Stimulated activated CD8-positive, alpha-beta memory T cell treated with anti-CD3 and anti-CD28 coated beads, Interleukin-7, amount 100 ng/mL, for 4 hours (primary cell): ENCODE measurements around the gene FSTL5.
"Not testable (repeated sequence)": the region's sequence is repeated elsewhere in the genome, so short reads cannot be mapped to it uniquely, and the experiment has no call there.

Experiments
- DNase-seq, 2 donors: peaks; one replicate each; pipeline ENCODE4 v3.0.0-alpha.2; 2020; ENCODE audit warnings: low read depth in 2 of 2

FSTL5 gene

DNA sequence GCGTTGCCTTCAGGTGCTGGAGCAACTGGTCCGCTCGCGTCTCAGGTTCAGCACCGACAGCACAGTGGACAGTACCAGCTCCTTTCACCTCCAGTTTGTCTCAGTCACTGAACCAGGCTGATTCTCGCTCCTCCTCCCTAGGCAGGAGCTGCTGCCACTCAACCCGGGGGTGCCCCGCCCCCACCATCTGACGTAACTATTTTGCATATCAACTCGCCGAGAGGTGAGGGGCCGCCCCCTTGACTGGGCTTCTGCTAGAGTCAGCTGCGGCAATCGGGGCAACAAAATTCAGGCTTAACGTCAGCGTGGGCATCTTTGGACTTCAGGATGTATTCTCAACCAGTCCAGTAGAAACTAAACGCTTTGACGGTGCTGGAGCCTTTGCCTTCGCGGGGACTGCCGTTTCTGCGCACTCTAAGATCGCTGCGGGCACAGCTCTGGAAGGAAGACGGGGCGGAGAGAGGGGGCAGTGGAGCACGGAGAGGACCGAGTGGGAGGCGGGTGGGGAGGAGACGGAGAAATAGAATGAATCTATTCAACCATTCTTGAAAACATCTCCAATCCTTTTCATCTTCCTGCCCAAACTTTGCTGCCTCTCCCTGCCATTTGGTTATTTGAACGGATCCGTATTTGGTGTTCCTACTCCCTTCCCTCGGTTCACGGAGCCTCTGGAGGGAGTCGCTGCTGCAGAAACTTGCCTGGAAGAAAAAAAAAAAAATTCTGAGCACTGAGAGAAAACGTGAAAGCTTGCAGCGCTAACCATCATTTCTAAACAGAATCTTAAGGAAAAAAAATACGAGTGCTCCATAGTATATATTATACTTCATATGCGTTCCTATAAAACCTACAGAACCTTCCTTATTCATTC, at the start of gene FSTL5:
TSS of gene FSTL5 (minus strand) at position 109 of the 868 bp plus-strand sequence. CDS start 52,604 bp downstream, outside the sequence.
- peak in 1 of 2 donors; percentile 1 for DNase-seq

- no peak for DNase-seq
These were observed 45.9 kb upstream of the FSTL5 start for GRCh38 chr4:162209706-162210105.

- not testable (repeated sequence) for DNase-seq
These were observed 39.7 kb upstream of the FSTL5 start for GRCh38 chr4:162203478-162203877.

DNA sequence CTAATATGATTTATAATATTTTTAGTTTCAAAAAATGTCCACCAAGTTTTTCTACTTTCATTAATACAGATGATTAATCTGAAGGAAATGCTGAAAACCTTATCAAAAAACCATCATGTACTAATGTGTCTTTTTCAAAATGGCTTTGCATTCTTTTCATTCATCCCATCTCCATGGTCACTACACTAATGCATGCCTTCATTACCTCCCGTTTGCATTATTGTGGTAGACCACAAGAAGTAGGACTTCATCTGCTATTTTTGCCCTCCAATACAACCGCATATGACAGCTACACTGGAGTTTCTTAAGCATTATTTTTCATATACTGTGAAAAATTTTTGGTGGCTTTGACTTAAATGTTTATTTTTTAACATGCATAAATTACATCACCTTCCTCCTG, 37.9 kb upstream of the FSTL5 start:
- no peak for DNase-seq

GRCh38 chr4:162170509-162170908, 6.7 kb upstream of the FSTL5 start:
- no peak for DNase-seq

- no peak for DNase-seq
These were observed 1.2 kb upstream of the FSTL5 start for GRCh38 chr4:162164906-162165510.

DNA sequence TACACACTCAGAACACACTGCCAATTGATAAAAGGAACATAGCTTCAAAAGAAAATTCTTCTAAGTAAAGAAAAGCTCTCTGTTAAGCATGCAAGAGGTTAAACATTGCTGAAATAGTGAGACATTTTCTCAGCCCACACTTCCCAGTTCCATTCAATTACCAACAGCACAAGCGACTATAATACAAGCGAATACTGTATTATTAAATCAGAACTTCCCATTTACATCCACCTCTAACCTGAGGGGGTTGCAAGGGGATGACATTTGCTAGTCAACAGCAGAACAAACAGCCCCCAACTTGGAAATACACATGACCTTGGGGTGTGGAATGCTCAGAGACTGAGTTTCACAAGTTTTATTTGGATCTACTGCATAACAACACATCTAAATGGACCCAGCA, 1.1 kb downstream of the FSTL5 start:
- no peak for DNase-seq

GRCh38 chr4:162157241-162157640, 6.6 kb downstream of the FSTL5 start:
- no peak for DNase-seq

DNA sequence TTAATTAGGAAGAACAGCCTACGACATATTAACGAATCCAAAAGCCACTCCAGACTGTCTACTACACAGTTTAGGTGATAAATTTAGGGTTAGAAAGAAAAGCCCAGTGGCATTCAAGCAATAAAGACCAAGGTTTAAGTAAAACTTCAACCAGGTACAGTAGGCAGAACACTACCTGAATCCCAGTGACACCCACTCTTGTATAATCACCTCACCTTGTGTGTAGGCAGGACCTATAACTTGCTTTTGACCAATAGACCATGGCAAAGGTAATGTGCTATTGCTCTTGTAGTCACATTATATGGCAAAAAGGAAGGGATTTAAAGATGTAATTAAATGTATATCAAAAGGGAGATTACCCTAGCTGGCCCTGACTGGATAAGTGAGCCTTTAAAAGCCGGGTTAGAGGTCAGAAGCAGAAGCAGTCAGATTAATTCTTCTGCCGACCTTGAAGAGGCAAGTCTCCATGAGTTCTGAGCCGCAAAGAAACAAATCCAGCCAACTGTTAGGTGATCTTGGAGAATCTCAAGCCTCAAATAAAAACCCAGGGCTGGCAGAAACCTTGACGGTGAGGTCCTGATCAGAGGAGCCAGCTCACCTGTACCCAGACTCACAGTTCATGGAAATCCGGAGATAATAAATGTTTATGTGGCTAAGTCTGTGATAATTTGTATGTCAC, 8.8 kb downstream of the FSTL5 start:
- DNase-seq, result no peak

GRCh38 chr4:162151850-162152249, 11.9 kb downstream of the FSTL5 start:
- DNase-seq, result no peak

- DNase-seq, result no peak
These were observed 12.4 kb downstream of the FSTL5 start for GRCh38 chr4:162151386-162151785.

DNA sequence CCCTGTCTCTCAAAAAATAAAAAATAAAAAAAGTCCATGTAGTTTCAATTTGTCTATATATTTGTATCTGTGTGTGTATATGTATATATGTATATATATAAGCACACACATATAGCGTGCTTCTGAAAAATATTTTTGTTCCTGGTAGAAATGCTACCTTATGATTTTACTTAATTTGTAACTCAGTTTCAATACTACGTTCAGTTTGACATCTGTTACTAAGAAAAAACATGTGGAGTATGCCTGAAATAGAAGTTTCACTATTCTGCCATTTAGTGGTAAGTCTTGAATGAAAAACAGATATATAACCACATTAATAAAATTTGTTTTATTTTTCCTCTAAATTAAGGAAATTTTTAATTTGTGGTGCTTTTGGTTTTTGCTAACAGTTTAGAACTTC, 14.2 kb downstream of the FSTL5 start:
- no peak for DNase-seq

- DNase-seq, result no peak
These were observed 23.6 kb downstream of the FSTL5 start for GRCh38 chr4:162140051-162140683.

GRCh38 chr4:162139412-162139811, 24.4 kb downstream of the FSTL5 start:
- DNase-seq, result no peak

- no peak for DNase-seq
These were observed 32.5 kb downstream of the FSTL5 start for GRCh38 chr4:162131256-162131655.

- no peak for DNase-seq
These were observed 37.1 kb downstream of the FSTL5 start for GRCh38 chr4:162126729-162127128.

DNA sequence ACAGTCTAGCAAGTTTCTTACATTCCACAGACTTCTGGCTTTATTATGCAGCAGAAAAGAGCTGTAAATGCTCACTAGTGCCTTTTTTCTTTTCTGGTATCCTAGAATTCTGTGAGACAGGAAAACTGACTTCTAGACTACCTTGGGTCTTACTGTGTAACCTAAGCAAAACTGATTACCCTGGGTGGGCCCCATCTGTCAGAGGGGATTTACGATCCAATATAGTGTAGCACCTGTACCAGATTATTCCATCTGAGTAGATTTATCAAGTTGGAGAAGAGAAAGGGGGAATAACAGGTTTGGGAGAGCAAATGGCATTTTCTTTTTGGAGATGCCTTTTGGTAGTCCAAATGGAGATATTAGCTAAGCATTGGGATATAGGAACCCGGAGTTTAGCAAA, 46.7 kb downstream of the FSTL5 start:
- DNase-seq, result no peak

GRCh38 chr4:162116095-162116779, 47.6 kb downstream of the FSTL5 start:
- DNase-seq, result no peak

DNA sequence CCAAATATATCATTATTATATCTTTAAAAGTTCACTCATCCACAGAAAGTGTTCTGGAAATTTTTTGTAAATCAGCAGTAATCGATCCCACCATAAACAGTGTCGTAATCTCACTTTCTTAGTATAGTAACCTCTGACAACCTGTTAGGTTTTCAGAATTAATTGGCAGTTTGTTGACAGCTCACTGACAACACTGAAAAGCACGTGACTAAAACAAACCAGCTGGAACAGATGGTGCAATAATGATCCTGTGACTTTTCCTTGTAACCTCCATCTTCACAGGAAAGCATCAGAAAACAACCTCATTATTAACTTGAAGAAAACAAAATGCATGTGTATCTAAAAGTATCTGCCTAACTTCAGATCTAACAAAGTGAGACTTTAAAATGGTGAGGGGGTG, 48.5 kb downstream of the FSTL5 start:
- no peak for DNase-seq

DNA sequence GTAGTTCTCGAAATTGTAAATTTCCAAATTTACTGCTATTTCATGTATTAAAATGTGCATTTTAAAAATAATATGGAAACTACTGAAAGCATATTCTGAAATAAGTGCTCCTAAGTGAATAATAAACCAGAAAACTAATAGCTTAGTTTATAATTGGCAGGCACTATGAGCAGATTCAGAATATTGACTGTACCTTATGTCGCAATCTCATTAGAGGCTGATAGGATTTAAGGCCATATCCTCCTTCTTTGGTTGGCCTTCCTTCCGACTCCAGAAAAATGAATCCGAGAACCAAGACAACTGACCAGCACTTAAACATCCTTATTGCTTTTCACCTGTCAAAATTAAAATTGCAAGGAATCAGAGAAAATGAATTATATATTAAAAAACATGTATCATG, 52.7 kb downstream of the FSTL5 start:
- no peak for DNase-seq

DNA sequence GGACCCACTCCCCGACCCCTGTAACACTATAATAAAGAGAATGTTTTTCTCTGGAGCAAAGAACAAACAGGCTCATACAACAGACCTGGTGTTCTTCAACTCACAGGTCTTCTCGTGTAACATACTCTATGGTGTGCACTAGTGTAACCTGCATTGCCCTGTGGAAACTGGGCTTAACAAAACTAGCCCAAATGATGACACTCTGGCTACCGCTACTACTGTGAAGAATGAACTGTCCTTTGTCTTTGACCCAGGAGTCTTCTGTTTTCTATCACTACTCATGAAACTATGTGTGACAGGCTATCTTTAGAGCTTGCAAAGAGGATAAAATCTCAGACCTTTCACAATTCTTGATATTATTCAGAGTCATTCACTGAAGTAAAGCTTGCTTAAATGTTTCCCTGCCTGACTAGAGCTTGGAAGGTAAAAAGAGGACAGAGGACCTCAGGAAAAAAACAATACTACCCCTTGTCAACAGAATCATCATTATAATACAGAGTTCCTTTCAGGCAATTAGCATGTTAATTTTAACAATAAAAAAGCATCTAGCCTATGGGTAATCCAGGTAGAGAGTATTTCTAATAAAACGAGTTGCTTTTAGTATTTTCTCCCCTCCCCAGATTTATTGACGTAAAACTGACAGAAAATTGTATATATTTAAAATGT, 59.2 kb downstream of the FSTL5 start:
- DNase-seq, result no peak
